Osteoblast (primary cell): ENCODE data around the gene CYP4F8. TPM values are rescaled to one million over a fixed set of nuclear protein-coding genes. Genes with fewer than 3 reads are reported as not detected.

Experiments used
- DNase-seq: peaks from one replicate; pipeline ENCODE4 v3.0.0; 2011; ENCODE audit warnings: low spot score, mixed read lengths; ENCODE audit not compliant: insufficient read length; ENCODE audit errors: missing footprints
- H2AFZ ChIP-seq: 2 replicates; pipeline ENCODE4 v1.6.0; 2011; ENCODE audit warnings: mild to moderate bottlenecking, low read length
- H3K27ac ChIP-seq: 2 replicates; pipeline ENCODE4 v1.5.1; 2011; ENCODE audit warnings: mild to moderate bottlenecking, low read depth, low read length, moderate library complexity
- H3K27me3 ChIP-seq: 2 replicates; pipeline ENCODE4 v1.6.0; 2012; ENCODE audit warnings: mild to moderate bottlenecking, control low read depth, inconsistent platforms, low read length, moderate library complexity; ENCODE audit not compliant: insufficient read depth
- H3K36me3 ChIP-seq: 2 replicates; pipeline ENCODE4 v1.5.1; 2011; ENCODE audit warnings: mild to moderate bottlenecking, low read length, control low read depth, moderate library complexity; ENCODE audit not compliant: insufficient read depth
- H3K4me1 ChIP-seq: 2 replicates; pipeline ENCODE4 v1.5.1; 2011; ENCODE audit warnings: mild to moderate bottlenecking, low read length, control low read depth, moderate library complexity; ENCODE audit not compliant: insufficient read depth
- H3K4me2 ChIP-seq: 2 replicates; pipeline ENCODE4 v1.6.0; 2011; ENCODE audit warnings: mild to moderate bottlenecking, low read length; ENCODE audit not compliant: insufficient read depth
- H3K4me3 ChIP-seq: fragments of 200-600 bp; sonication (generic); 3 replicates; pipeline ENCODE4 v1.5.1; 2012; ENCODE audit warnings: mild to moderate bottlenecking, low read length, inconsistent platforms; ENCODE audit not compliant: insufficient read depth
- H3K79me2 ChIP-seq: 2 replicates; pipeline ENCODE4 v1.6.0; 2012; ENCODE audit warnings: mild to moderate bottlenecking, low read length, control low read depth, inconsistent platforms; ENCODE audit not compliant: insufficient read depth
- H3K9me3 ChIP-seq: 2 replicates; pipeline ENCODE4 v1.5.1; 2011; ENCODE audit warnings: low read depth, low read length, control low read depth
- H4K20me1 ChIP-seq: 2 replicates; pipeline ENCODE4 v1.6.0; 2012; ENCODE audit warnings: mild to moderate bottlenecking, low read length, control low read depth; ENCODE audit not compliant: insufficient read depth
- total RNA-seq: library from RNA; depleted of rRNA; stranded (reverse); fragments of >200 nt; gene quantifications from 2 replicates; pipeline ENCODE4 v1.2.3, GENCODE V29; 2012
- TF ChIP-seq, protein P1 (sequence below): IDR thresholded peaks from 2 replicates; pipeline ENCODE4 v1.5.1; 2011; ENCODE audit warnings: mild to moderate bottlenecking, low read depth, low read length, moderate library complexity; ENCODE audit errors: extremely low read depth

The CYP4F8 gene
- total RNA-seq, 1 donor: not detected

DNA sequence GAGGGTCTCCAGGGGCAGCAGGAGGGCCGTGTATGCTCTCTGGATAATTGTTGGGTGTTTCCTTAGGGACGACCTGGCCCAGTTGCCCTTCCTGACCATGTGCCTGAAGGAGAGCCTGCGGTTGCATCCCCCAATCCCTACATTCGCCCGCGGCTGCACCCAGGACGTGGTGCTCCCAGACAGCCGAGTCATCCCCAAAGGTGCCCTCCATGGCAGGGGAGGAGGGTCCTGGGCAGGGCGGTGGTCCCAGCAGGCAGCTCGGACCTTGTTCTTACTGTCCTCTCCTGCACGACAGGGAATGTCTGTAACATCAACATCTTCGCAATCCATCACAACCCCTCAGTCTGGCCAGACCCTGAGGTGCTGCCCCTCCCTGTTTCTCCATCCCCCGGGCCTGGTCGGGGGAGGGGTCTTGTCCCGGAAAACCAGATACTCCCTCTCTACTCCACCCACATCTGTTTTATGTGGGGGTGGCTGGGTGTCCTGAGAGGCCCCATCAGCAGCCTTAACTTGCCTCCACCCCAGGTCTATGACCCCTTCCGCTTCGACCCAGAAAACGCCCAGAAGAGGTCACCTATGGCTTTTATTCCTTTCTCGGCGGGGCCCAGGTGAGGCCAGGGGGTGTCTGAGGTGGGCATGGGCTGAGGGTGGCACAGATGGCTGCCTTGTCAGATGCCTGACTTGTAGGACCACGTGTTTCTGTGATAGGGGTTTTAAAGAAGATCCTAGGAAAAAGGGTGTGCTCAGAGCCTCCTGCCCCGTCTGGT lies 13.4 kb downstream of the CYP4F8 start:
- Histone ChIP-seq H4K20me1 (no peaks in the 10 kb centered on the region), H3K79me2 (no peaks in the 10 kb centered on the region), H3K9me3 (no peaks in the 10 kb centered on the region), H3K27ac (no peak overlapping the region), H2AFZ (no peak overlapping the region), H3K4me3 (no peak overlapping the region), H3K27me3 (no peaks in the 10 kb centered on the region), H3K36me3 (no peaks in the 10 kb centered on the region), H3K4me2 (no peak overlapping the region), H3K4me1 (no peaks in the 10 kb centered on the region)
- DNase-seq: no peak
- TF ChIP-seq, protein P1, sequence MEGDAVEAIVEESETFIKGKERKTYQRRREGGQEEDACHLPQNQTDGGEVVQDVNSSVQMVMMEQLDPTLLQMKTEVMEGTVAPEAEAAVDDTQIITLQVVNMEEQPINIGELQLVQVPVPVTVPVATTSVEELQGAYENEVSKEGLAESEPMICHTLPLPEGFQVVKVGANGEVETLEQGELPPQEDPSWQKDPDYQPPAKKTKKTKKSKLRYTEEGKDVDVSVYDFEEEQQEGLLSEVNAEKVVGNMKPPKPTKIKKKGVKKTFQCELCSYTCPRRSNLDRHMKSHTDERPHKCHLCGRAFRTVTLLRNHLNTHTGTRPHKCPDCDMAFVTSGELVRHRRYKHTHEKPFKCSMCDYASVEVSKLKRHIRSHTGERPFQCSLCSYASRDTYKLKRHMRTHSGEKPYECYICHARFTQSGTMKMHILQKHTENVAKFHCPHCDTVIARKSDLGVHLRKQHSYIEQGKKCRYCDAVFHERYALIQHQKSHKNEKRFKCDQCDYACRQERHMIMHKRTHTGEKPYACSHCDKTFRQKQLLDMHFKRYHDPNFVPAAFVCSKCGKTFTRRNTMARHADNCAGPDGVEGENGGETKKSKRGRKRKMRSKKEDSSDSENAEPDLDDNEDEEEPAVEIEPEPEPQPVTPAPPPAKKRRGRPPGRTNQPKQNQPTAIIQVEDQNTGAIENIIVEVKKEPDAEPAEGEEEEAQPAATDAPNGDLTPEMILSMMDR: no peak

DNA sequence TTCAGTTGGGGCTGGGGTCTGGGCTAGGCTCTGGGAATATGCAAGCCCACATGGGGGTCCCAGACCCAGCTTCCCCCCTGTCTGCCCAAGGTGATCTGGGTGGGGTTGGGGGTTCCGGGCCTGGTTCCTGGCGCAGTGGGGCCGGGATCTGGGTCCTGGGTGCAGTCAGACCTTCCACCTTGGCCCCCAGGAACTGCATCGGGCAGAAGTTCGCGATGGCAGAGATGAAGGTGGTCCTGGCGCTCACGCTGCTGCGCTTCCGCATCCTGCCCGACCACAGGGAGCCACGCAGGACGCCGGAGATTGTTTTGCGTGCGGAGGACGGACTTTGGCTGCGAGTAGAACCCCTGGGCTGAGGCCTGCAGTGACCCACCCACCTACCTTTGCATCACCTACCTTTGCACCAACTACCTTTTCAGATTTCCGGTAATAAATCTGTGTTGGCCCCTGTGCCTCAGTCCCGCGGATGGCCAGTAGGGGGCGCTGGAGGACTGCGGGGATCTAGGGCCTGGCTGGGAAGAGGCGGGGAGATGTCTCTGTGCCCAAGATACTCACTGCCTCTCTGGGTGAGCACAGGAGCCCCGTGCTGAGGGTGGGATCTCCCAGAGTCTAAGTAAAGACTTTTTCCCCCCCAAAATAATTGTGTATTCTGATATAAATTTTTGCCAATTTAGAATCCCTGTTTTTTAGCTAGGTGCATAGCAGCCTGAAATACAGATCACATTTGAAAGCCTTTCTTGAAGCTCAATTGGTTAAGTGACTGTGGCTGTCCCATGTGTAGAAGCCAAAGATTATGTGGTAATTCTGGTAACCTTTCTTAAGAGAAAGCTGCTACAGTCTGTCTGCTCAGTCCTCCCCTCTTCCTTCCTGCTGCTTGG lies 14.2 kb downstream of the CYP4F8 start:
- Histone ChIP-seq H3K9me3 (no peaks in the 10 kb centered on the region), H3K79me2 (no peaks in the 10 kb centered on the region), H4K20me1 (no peaks in the 10 kb centered on the region), H3K4me1 (no peaks in the 10 kb centered on the region), H3K27ac (no peak overlapping the region), H2AFZ (no peak overlapping the region), H3K4me2 (no peak overlapping the region), H3K27me3 (no peaks in the 10 kb centered on the region), H3K4me3 (no peak overlapping the region), H3K36me3 (no peaks in the 10 kb centered on the region)
- peak; percentile 94 for DNase-seq
- TF ChIP-seq, protein P1: peak; percentile 94

DNA sequence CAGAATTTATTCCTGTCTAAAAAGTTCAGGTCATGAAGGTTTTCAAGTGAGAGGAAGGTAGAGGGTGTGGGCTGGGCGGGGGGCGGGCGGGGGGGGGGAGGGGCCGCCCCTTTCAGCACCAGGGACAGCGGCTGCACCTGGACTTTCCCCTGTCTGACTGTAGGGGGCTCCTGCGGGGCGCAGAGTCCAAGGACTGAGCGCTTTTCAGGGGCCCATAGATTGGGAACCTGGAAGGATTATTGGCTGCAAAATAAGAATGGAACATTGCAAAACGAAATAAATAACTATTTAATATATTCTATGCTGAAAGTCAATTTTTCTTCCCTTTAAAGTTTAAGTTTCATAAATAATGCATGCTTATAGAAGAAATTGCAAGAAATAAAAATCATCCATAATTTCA lies 16.8 kb downstream of the CYP4F8 start:
- Histone ChIP-seq H3K27ac (no peak overlapping the region), H2AFZ (no peak overlapping the region), H3K4me3 (no peak overlapping the region), H3K79me2 (no peaks in the 10 kb centered on the region), H3K4me1 (no peaks in the 10 kb centered on the region), H3K4me2 (no peak overlapping the region), H3K36me3 (no peaks in the 10 kb centered on the region), H3K27me3 (no peaks in the 10 kb centered on the region), H4K20me1 (no peaks in the 10 kb centered on the region), H3K9me3 (no peaks in the 10 kb centered on the region)
- peak; percentile 74 for DNase-seq
- TF ChIP-seq, protein P1: peak; percentile 40
